BJ (cell line): ENCODE measurements around the gene CCDC150. TPM values are rescaled to one million over a fixed set of nuclear protein-coding genes. Genes with fewer than 3 reads are reported as not detected.

ENCODE experiments used
- CTCF ChIA-PET: fragments of 350-600 bp; formaldehyde crosslinking; extraction: SDS; loops from one replicate; lab custom pipeline; 2021; ENCODE audit warnings: antibody characterized with exemption, inconsistent platforms; lab: Yijun Ruan, JAX
- POLR2A ChIA-PET: fragments of 300-600 bp; sonication (Branson Sonifier 250); formaldehyde crosslinking; extraction: SDS; loops from one replicate; lab custom pipeline; 2021; ENCODE audit warnings: antibody characterized with exemption; lab: Charles Lee
- DNase-seq: peaks from one replicate; pipeline ENCODE4 v3.0.0-alpha.2; 2011; ENCODE audit warnings: low read depth
- H3K27me3 ChIP-seq: 2 replicates; pipeline ENCODE4 v1.6.0; 2011; ENCODE audit warnings: low read length; ENCODE audit not compliant: control insufficient read depth, insufficient read depth
- H3K36me3 ChIP-seq: 2 replicates; pipeline ENCODE4 v1.5.1; 2011; ENCODE audit warnings: low read length; ENCODE audit not compliant: control insufficient read depth, insufficient read depth
- H3K4me3 ChIP-seq: 2 replicates; pipeline ENCODE4 v1.5.1; 2011; ENCODE audit warnings: low read depth, mild to moderate bottlenecking, control low read depth, low read length
- polyA plus RNA-seq: library from polyadenylated mRNA; depleted of rRNA; stranded (reverse); fragments of >200 nt; gene quantifications from 2 replicates; pipeline ENCODE4 v1.2.3, GENCODE V29; 2011
- TF ChIP-seq, protein P1 (sequence below): IDR thresholded peaks from 2 replicates; pipeline ENCODE4 v1.5.1; 2011; ENCODE audit warnings: low read depth, mild to moderate bottlenecking, control low read depth, inconsistent platforms, low read length, moderate library complexity; ENCODE audit not compliant: insufficient read depth

Gene CCDC150
- polyA plus RNA-seq, 1 experiment = 0.96 TPM

GRCh38 chr2:196659844-196660243 is 20.3 kb downstream of the CCDC150 start:
- DNase-seq = no peak
- Histone ChIP-seq H3K4me3 (no peak overlapping the region), H3K36me3 (no peaks in the 10 kb centered on the region), H3K27me3 (no peaks in the 10 kb centered on the region)
- TF ChIP-seq, protein P1, sequence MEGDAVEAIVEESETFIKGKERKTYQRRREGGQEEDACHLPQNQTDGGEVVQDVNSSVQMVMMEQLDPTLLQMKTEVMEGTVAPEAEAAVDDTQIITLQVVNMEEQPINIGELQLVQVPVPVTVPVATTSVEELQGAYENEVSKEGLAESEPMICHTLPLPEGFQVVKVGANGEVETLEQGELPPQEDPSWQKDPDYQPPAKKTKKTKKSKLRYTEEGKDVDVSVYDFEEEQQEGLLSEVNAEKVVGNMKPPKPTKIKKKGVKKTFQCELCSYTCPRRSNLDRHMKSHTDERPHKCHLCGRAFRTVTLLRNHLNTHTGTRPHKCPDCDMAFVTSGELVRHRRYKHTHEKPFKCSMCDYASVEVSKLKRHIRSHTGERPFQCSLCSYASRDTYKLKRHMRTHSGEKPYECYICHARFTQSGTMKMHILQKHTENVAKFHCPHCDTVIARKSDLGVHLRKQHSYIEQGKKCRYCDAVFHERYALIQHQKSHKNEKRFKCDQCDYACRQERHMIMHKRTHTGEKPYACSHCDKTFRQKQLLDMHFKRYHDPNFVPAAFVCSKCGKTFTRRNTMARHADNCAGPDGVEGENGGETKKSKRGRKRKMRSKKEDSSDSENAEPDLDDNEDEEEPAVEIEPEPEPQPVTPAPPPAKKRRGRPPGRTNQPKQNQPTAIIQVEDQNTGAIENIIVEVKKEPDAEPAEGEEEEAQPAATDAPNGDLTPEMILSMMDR = no peak
- ChIA-PET POLR2A (no interaction called here), CTCF (no interaction called here)

GRCh38 chr2:196660244-196660643 is 20.7 kb downstream of the CCDC150 start:
- CTCF ChIA-PET = no interaction called here
- DNase-seq = no peak
- TF ChIP-seq, protein P1 = no peak
- H3K27me3 ChIP-seq = no peaks in the 10 kb centered on the region
- no peaks in the 10 kb centered on the region for H3K36me3 ChIP-seq
- H3K4me3 ChIP-seq = no peak overlapping the region
- POLR2A ChIA-PET = interaction anchor here (0.6 kb wide), 1 partner anchor 9 kb away, joined by 3 read pairs; no protein-coding TSS in a partner anchor

DNA sequence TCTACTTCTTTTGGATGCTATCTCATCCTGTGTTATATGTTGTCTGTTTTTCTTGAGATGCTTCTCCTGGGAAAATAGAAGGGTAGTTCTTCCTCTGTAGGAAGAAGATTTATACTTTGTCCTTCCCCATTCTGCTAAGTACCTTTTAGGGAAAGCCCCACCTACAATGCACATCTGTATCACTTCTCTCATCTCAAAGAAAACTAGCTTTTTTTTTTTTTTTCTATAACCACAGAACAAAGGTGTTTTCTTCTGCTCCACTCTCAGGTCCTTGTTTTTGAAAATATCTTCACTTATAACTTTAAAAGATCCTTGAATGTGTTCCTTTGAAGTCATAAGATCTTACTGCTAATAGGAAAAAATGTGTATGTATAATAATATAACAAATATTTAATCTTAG is 30.8 kb downstream of the CCDC150 start:
- CTCF ChIA-PET = no interaction called here
- POLR2A ChIA-PET = no interaction called here
- TF ChIP-seq, protein P1 = no peak
- no peak for DNase-seq
- Histone ChIP-seq H3K27me3 (no peaks in the 10 kb centered on the region), H3K4me3 (no peak overlapping the region), H3K36me3 (no peaks in the 10 kb centered on the region)

DNA sequence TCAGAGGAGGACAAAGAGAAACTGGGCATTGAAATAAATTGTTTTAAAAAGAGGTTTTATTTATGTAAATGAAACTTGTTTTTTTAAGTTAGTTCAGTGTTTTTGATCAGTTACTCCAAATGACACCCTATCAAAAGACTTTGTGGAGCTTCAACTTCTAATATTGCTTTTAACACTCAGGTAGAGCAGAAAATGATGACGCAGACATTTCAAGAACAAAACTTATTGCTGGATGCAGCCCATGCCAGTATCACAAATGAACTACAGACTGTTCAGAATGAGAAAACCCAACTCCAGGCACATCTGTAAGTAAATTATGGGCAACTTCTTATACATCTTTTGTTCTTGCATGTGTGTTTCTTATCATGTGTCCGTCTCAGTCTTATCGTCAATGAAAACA is 36.4 kb downstream of the CCDC150 start:
- TF ChIP-seq, protein P1 = no peak
- H3K27me3 ChIP-seq = no peaks in the 10 kb centered on the region
- ChIA-PET POLR2A (no interaction called here), CTCF (interaction anchor here (1.6 kb wide), 1 partner anchor 25 kb away, joined by 3 read pairs; no protein-coding TSS in a partner anchor)
- no peak overlapping the region for H3K4me3 ChIP-seq
- no peak for DNase-seq
- H3K36me3 ChIP-seq = no peaks in the 10 kb centered on the region

DNA sequence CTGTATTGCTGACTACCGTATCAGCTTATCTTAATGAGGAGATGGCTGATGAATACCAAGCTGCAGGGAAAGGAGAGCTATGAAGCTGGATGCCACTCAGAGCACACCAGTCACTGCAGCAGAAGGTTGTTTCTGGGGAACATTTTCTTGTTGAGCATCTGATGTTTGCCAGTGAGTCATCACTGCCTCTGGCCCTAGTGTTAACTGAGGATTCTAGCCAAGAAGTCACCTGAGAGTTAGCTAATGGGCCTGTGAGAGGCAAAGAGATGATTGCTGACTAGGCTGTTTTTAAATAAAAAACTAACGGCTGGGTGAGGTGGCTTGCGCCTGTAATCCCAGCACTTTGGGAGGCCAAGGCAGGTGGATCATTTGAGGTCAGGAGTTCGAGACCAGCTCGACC is 37.9 kb downstream of the CCDC150 start:
- DNase-seq = no peak
- TF ChIP-seq, protein P1 = no peak
- POLR2A ChIA-PET = no interaction called here
- H3K4me3 ChIP-seq = no peak overlapping the region
- no peaks in the 10 kb centered on the region for H3K36me3 ChIP-seq
- H3K27me3 ChIP-seq = no peaks in the 10 kb centered on the region
- CTCF ChIA-PET = interaction anchor here (1.6 kb wide), 1 partner anchor 26 kb away, joined by 3 read pairs; no protein-coding TSS in a partner anchor
